22Rv1 (cell line): ENCODE results near the gene GPD2.
A peak's percentile ranks its signal among the peaks of the same experiment; 100 is the strongest.

Experiments used
- H3K27ac ChIP-seq: fragments of 450-650 bp; 2 replicates; pipeline ENCODE4 v1.5.1; 2017
- ZFX ChIP-seq: fragments of 450-650 bp; IDR thresholded peaks from 2 replicates; pipeline ENCODE4 v1.6.1; 2017; ENCODE audit warnings: antibody characterized with exemption, borderline replicate concordance
- TF ChIP-seq, protein P1 (sequence below): fragments of 450-650 bp; IDR thresholded peaks from 2 replicates; pipeline ENCODE4 v1.5.1; 2017; ENCODE audit warnings: mild to moderate bottlenecking

GPD2 gene

DNA sequence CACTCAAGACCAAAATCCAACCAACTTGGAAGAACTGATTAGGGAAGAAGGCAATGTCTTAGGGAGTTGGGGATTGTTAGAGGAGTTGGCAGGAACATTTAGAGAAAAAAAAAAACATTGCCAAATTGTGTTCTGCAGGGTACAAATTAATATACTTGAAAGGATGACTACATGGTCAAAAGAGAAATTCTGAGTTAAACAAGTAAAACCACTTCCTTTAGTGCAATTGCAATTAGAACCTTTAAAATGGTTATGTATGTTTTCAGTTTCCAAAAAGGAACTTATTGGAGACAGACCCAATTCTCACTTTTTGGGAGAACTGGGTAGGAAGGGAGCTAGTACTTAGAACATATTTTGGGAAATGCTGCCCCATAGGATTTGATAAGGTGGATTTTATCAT, 137.9 kb downstream of the GPD2 start:
- TF ChIP-seq, protein P1, sequence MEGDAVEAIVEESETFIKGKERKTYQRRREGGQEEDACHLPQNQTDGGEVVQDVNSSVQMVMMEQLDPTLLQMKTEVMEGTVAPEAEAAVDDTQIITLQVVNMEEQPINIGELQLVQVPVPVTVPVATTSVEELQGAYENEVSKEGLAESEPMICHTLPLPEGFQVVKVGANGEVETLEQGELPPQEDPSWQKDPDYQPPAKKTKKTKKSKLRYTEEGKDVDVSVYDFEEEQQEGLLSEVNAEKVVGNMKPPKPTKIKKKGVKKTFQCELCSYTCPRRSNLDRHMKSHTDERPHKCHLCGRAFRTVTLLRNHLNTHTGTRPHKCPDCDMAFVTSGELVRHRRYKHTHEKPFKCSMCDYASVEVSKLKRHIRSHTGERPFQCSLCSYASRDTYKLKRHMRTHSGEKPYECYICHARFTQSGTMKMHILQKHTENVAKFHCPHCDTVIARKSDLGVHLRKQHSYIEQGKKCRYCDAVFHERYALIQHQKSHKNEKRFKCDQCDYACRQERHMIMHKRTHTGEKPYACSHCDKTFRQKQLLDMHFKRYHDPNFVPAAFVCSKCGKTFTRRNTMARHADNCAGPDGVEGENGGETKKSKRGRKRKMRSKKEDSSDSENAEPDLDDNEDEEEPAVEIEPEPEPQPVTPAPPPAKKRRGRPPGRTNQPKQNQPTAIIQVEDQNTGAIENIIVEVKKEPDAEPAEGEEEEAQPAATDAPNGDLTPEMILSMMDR: no peak
- TF ChIP-seq ZFX: no peak
- H3K27ac ChIP-seq: no peak overlapping the region

DNA sequence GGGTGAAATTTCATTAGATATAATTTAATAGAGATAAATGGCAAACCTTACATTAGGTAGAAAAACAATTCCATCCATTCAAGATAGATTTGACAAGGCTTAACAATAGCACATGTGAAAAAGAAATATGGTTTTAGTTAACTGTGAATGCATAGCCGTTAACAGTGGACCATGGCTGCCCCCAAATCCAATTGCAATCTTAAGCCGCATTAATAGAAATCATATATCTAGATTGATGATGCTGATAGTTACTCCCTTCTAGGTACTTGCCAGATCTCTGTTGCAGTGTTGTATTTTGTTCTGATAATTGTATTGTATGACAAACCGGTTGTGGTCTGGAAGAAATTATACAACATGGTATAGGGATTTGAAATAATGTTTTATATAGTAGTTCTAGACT, 139.8 kb downstream of the GPD2 start:
- H3K27ac ChIP-seq: no peak overlapping the region
- TF ChIP-seq, protein P1: no peak

DNA sequence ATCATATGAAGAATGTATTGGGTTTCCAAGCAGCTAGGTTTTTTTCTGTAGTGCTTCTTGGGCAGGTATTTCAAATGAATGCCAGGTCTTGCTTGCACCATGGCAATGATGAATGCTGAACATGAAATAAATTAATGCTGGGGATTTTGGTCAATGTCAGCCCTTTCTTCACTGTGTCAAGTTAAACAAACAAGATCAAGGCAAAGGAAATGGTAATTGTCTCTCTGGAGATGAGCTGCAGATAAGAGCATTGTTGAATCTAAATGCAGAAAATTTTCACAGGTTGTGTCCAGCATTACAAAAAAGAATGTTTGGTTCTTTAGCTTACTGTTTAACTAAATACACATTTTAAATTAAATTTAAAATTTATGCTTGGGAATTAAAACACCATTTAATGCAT, 144.3 kb downstream of the GPD2 start:
- TF ChIP-seq ZFX: no peak
- TF ChIP-seq, protein P1: no peak
- no peak overlapping the region for H3K27ac ChIP-seq

DNA sequence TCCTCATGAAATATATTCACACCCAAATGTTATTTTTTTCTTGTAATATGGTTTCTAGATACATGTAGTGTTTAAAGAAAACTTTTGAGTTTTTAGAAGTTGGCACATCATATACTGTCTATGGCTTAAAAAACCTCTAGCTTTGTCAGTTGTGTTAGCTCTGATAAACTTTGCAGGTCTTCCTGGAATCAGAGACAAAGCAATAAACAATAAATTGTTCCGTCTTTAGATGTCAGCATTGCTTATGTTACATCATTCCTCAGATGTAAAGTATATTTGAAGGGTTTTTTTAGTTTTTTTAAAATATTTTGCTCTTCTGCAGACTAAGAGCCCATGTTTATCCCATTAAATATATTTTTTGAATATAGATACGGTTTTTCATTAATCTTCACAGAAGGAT, 145.1 kb downstream of the GPD2 start:
- H3K27ac ChIP-seq: no peak overlapping the region
- TF ChIP-seq, protein P1: no peak
- no peak for TF ChIP-seq ZFX

DNA sequence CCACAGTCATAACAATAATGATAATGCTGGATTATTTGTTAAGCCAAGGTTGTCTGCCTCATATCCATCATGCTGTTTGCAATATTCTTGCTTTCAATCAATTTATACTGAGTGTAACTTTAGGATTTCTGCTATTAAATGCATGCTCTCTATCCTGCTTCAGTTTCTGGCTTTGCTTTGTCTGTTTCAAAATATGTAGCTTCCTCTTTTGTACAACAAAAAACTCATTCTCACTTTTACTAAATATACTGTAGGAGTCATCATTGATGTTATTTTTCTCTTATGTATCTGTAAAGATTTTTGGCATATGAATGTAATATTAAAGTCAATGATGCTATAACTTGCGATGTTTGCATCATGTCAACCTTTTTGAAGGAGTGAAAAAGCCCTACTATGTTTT, 149.3 kb downstream of the GPD2 start:
- no peak for TF ChIP-seq ZFX
- TF ChIP-seq, protein P1: no peak
- H3K27ac ChIP-seq: no peak overlapping the region

DNA sequence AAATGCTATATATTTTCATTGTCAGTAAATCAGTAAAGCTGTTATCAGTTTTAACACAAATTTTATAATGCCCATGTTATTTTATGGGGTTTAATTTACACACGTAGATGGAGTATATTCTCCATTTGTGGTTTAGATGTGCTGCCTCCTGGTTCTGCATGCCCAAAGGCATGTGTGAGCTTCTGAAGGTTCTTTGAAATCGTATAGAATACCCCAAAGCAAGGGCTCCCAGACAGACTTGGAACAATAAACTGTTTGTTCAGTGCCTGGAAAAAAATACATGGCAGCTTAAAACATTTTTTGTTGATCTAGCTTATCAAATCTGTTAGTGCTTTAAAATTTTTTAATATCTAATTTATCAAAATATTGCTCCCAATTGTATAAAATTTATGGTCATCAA, 150.4 kb downstream of the GPD2 start:
- TF ChIP-seq ZFX: no peak
- TF ChIP-seq, protein P1: no peak
- no peak overlapping the region for H3K27ac ChIP-seq

DNA sequence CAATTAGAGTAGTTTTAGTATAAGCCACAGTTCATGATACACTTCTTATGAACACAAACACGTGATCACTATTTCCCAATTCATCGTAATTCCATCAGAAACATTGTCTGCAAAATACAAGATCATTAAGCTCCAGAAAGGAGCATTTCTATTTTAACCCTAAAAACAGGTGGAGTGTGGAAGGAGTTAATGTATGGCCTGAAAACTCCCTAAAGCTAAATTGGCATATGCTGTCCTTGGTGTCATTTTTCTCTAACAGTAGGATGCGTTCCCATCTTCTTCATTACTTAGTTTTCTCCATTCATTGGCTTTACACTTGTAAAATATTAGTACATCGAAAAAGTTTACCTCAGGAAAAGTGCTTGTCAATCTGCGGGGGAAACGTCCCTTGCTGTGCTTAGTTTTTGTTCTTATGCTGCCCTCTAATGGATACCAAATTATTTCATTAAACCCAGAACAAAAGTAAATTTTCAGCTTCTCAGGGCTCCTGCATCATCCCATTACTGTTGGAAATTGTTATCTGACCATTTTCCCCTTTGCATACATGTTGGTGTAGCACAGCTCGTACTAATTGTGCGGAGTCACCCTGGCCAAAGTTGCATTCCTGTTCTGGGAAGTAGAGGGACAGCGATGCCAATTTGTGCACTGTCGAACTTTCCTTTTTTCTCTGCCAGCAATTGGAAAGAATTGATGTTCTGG, 153.4 kb downstream of the GPD2 start:
- H3K27ac ChIP-seq: no peak overlapping the region
- TF ChIP-seq, protein P1: peak; percentile 42
- no peak for TF ChIP-seq ZFX
